Transverse colon (tissue), 4 donors: ENCODE results near the gene TCHP.

Source experiments
- EP300 ChIP-seq: sonication (generic); formaldehyde crosslinking; IDR thresholded peaks from one replicate; pipeline ENCODE4 v1.6.1; 2017; ENCODE audit warnings: antibody characterized with exemption, low read depth
- POLR2A ChIP-seq: fragments of 450-650 bp; IDR thresholded peaks from one replicate; pipeline ENCODE4 v1.6.1; 2016; ENCODE audit warnings: antibody characterized with exemption, mild to moderate bottlenecking, moderate library complexity
- POLR2AphosphoS5 ChIP-seq, 3 donors: sonication (generic); formaldehyde crosslinking; IDR thresholded peaks; one replicate each; pipeline ENCODE4 v1.6.1; 2016; ENCODE audit warnings: antibody characterized with exemption in 3 of 3
- TF ChIP-seq, protein P1 (sequence below), 5 experiments: fragments of 200-600 bp in 3 of 5; fragments of 450-650 bp in 2 of 5; sonication (generic) in 3 of 5; IDR thresholded peaks; 1 replicate in 2 of 5; 2 replicates in 3 of 5; pipeline ENCODE4 v1.5.1; 2016 to 2017; ENCODE audit warnings: antibody characterized with exemption in 5 of 5, inconsistent platforms in 3 of 5, mild to moderate bottlenecking in 2 of 5, moderate library complexity in 1 of 5

GRCh38 chr12:109940339-109940923, 40.4 kb downstream of the TCHP start:
- TF ChIP-seq POLR2A, result no peak
- TF ChIP-seq, protein P1, sequence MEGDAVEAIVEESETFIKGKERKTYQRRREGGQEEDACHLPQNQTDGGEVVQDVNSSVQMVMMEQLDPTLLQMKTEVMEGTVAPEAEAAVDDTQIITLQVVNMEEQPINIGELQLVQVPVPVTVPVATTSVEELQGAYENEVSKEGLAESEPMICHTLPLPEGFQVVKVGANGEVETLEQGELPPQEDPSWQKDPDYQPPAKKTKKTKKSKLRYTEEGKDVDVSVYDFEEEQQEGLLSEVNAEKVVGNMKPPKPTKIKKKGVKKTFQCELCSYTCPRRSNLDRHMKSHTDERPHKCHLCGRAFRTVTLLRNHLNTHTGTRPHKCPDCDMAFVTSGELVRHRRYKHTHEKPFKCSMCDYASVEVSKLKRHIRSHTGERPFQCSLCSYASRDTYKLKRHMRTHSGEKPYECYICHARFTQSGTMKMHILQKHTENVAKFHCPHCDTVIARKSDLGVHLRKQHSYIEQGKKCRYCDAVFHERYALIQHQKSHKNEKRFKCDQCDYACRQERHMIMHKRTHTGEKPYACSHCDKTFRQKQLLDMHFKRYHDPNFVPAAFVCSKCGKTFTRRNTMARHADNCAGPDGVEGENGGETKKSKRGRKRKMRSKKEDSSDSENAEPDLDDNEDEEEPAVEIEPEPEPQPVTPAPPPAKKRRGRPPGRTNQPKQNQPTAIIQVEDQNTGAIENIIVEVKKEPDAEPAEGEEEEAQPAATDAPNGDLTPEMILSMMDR (IDR thresholded peaks at IDR 0.05), result no peak
- TF ChIP-seq EP300, result no peak
- TF ChIP-seq POLR2AphosphoS5 (IDR thresholded peaks at IDR 0.05), result peak in 2 of 3 donors; percentile 6 to 36
